Left colon (tissue), 2 donors: ENCODE data around the gene CDC42BPB. TPM values are rescaled to one million over a fixed set of nuclear protein-coding genes. Genes with fewer than 3 reads are reported as not detected.
A peak's percentile ranks its signal among the peaks of the same experiment; 100 is the strongest.
"Not testable (repeated sequence)": the region's sequence is repeated elsewhere in the genome, so short reads cannot be mapped to it uniquely, and the experiment has no call there.

Experiments used
- ATAC-seq: fragments of 200-7000 bp; cut with Tn5 transposase; one replicate; pipeline ENCODE4 v1.9.1; 2020; ENCODE audit warnings: mild to moderate bottlenecking, moderate library complexity
- DNase-seq, 2 donors: peaks; one replicate each; pipeline ENCODE4 v3.0.0-alpha.2; 2020
- intact Hi-C, 2 donors: fragments of 100-400 bp; cut with DNase I in 1 of 2; cut with micrococcal nuclease in 1 of 2; formaldehyde crosslinking; loops; one replicate each; pipeline versions ENCODE4 v1.11.2 to v1.14.0; 2022; cut with DNase I, micrococcal nuclease
- total RNA-seq, 2 donors: library from RNA; stranded (reverse); fragmentation: NEBNext Ultra II Directional; extraction: Animal tissue kit (Norgen Biotek cat#: 25700); gene quantifications; one replicate each; pipeline ENCODE4 v1.2.1, GENCODE V29; 2021
- donor health status: DM: no; HTN: no; CAD: no.
- donor health status: DM: yes; HTN: yes; CAD: no.

The CDC42BPB gene
- total RNA-seq, 2 donors from 2014 or later, result 75.5 to 85.2 TPM

DNA sequence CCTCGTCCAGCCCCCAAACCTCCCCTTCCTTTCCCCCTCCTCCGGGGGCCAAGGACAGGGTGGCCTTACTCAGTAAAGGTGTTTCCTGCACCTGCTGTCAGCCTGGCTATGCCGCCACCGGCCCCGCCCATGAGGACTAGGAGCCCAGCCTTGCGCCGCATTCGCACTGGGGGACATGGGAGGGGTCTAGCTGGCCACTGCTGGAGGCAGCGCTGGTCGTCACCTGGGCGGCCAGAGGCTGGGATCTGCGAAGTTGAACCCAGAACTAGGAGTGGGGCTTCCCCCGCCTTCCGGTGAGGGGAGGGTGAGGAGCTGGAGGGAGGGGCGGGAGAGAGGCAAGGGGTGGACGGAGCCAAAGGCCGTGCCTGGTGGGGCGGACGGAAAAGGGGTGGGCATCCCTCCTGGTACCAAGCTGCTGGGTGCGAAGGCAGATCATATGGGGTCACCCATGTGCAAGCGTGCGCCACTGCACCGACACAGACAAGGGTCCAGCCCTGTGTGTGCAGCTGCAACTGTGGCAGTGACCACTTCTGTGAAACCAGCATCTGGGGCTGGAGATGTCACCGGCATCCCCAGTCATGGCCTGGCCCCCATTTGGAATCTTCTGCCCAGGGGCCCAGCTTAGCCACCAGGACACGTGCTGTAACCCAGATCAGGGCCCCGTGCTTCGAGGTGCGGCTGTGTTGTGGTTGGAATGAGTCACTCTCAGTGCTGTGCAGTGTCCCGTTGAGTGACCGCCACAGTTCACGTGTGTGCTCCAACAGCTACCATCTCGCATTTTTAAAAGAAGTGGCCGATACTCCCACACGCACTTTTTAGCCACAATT, 126.4 kb downstream of the CDC42BPB start:
- intact Hi-C loops, result no loop called here
- DNase-seq (peak in 1 of 2 donors; percentile 62), ATAC-seq (peak; percentile 10)

- ATAC-seq, result no peak
- intact Hi-C loops, result no loop called here
- peak in 1 of 2 donors; percentile 39 for DNase-seq
Measured at GRCh38 chr14:102930138-102930752, 127.1 kb downstream of the CDC42BPB start.

DNA sequence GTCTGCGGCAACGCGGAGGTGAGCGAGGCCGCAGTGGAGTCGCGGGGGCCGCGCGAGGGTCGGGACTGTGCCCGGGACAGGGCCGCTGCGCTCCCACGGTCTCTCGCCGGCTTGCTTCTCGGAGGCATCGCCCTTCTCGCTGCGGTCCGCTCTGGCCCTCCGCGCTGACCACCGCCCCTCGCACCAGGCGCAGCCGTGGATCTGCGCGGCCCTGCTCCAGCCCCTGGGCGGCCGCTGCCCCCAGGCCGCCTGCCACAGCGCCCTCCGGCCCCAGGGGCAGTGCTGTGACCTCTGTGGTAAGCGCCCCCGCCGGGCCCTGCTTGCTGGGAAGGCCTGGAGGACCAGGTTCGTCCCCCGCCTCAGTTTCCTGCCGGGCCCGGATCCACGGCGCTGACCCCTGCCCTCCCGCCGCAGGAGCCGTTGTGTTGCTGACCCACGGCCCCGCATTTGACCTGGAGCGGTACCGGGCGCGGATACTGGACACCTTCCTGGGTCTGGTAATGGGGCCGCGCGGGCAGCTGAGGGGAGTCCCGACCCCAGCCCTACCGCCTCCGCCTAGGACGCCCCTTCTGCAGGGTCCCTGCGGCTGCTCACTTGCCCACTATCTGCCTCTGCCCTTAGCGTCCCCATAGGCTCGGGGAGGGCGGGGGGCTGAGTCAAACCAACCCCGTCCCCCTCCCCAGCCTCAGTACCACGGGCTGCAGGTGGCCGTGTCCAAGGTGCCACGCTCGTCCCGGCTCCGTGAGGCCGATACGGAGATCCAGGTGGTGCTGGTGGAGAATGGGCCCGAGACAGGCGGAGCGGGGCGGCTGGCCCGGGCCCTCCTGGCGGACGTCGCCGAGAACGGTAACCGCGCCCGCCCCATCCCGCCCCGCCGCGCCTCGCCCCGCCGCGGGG, 127.9 kb downstream of the CDC42BPB start:
- DNase-seq (peak in 1 of 2 donors; percentile 43), ATAC-seq (peak; percentile 4)
- intact Hi-C loops, result no loop called here

DNA sequence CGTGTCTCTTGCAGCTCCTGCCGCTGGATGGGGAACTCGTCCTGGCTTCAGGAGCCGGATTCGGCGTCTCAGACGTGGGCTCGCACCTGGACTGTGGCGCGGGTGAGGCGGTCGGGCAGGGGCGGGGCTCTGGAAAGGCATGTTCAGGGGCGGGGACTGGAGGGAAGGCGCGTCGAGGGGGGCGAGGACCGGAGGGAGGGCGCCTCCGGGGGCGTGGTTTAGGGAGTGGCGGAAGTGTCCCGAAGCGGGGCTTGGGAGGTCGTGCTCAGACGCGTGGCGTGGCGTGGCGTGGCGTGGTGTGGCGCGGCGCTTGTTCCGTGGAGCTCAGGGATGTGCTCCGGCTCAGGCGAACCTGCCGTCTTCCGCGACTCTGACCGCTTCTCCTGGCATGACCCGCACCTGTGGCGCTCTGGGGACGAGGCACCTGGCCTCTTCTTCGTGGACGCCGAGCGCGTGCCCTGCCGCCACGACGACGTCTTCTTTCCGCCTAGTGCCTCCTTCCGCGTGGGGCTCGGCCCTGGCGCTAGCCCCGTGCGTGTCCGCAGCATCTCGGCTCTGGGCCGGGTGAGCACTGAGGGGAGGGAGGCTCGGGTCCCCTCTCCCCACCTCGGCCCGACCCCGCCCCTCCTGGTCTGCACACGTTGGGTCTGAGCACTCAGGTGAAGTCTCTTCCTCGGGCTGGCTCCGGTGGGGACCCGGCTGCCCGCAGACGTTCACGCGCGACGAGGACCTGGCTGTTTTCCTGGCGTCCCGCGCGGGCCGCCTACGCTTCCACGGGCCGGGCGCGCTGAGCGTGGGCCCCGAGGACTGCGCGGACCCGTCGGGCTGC, 128.7 kb downstream of the CDC42BPB start:
- intact Hi-C loops, result no loop called here

GRCh38 chr14:102927878-102928411, 129.4 kb downstream of the CDC42BPB start:
- intact Hi-C loops, result no loop called here
- ATAC-seq, result peak; percentile 42
- DNase-seq, result peak in 1 of 2 donors; percentile 58

More for the DNA sequence above, 128.7 kb downstream of the CDC42BPB start:
- peak; percentile 95 to 96 for DNase-seq
- ATAC-seq, result peak; percentile 72

DNA sequence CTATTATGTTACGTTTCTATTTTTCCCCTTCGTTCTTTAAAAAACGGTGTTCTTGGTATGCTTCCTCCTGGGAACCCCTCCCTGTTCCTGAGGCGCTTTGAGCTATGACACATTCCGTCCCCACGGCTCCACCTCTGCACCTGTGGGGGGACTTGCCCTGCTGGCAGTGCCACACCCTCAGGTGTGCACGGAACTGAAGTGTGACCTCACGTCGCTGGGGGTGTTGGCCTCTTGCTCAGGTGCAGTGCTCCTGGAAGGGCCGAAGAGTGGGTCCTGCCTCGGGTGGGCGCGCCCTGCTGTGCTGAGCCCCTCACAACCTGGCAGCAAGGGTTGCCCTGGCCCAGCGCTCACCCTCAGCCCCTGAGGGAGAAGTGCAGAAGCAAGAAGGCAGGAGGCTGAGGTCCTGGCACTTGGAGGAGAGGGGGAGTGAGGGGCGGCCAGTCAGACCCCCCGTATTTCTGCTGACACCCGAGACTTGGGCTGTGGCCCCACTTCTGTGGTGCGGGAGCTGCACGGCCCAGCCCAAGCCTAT, 129.9 kb downstream of the CDC42BPB start:
- intact Hi-C loops, result no loop called here
- ATAC-seq (peak; percentile 61), DNase-seq (peak; percentile 88 to 97)

- intact Hi-C loops, ATAC-seq, DNase-seq: not testable (repeated sequence)
Measured at GRCh38 chr14:102926840-102927239, 130.5 kb downstream of the CDC42BPB start.

DNA sequence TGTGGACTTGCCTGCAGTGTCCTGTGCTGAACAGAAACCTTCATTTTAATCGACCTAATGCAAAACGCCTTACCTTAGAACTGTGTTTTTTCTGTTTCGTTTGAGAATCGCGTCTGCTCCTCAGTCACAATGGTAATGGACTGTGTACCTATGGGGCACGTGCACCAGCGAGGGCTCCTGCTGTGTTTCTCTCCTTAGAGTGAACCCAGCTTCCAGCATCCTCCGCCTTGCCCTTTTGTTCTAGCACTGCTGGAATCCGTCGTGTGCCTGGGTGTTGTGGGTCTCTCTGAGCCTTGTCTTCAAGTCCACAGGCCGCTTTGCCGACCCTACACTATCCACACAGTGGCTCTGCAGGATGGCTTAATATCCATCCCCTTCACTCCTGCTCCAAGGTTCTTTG, 131.2 kb downstream of the CDC42BPB start:
- DNase-seq (no peak), ATAC-seq (no peak)
- intact Hi-C loops, result no loop called here

- DNase-seq, result no peak
- intact Hi-C loops, result no loop called here
Measured at GRCh38 chr14:102925646-102926045, 131.7 kb downstream of the CDC42BPB start.

DNA sequence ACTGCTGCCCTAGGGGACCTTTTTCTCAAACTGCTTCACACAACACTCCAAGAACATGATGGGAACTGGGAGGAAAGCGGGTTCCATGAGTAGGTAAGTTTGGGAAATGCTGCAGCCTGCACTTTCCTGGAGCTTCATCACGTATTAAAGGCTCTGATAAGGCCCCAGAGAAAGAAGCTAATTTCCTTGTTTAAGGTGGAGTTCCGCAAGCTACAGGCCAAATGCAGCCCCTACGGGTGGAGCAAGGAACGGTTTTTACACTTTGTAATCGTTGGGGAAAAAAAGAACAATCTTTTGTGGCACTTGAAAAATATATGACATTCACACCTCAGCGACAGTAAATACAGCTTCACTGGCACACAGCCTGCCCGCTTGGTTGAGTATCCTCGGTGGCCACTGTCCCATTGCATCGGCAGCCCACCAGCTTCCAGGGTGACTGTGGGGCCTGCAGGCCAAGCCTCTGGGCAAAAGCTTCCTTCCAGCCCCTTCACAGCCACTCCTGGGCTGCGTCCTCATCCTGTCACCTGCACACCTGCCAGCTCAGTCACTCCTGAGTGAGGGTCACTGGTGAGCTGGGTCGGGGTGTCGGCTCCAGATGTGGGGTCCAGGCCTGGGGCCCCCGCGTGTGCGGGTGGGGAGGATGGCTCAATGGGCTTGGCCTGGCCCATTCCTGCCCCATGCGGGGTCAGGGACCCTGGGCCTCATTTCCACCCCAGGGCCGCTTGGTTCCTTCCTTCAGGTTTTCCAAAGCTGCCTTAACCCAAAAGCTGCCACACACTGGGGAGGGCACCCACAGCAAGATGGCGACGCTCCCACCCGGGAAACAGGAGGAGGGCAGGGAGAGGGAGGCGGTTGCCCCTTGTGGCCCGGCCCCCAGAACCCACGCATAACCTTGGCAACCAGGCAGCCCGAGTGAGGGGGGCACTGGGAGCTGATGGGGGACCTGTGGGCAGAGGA, 132.4 kb downstream of the CDC42BPB start:
- no peak for ATAC-seq
- DNase-seq, result no peak
- intact Hi-C loops, result no loop called here

More at GRCh38 chr14:102925646-102926045, 131.7 kb downstream of the CDC42BPB start:
- no peak for ATAC-seq

- ATAC-seq (no peak), DNase-seq (peak in 1 of 2 donors; percentile 39)
- intact Hi-C loops, result no loop called here
Measured at GRCh38 chr14:102923925-102924486, 133.3 kb downstream of the CDC42BPB start.

- intact Hi-C loops, result no loop called here
- DNase-seq (peak in 1 of 2 donors; percentile 52), ATAC-seq (peak; percentile 10)
Measured at GRCh38 chr14:102923201-102923924, 134.0 kb downstream of the CDC42BPB start.

- ATAC-seq (peak; percentile 71), DNase-seq (peak; percentile 75 to 85)
- intact Hi-C loops, result no loop called here
Measured at GRCh38 chr14:102922490-102923200, 134.7 kb downstream of the CDC42BPB start, which contains the start of gene AMN. TSS of gene AMN (plus strand) at chr14:102922663. CDS start at chr14:102922689, 26 bp downstream.

DNA sequence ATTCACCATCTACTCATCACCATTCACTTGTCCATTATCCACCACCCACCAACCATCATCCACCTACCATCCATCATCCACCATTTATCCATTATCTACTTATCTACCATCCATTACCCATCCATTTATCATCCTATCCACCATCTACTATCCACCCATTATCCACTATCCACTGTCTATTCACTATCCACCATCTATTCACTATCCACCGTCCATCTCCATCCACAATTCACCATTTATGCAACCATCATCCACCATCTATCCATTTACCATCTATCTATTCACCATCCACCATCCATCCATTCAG, 136.4 kb downstream of the CDC42BPB start:
- DNase-seq, result no peak
- ATAC-seq, result no peak
- intact Hi-C loops, result no loop called here

DNA sequence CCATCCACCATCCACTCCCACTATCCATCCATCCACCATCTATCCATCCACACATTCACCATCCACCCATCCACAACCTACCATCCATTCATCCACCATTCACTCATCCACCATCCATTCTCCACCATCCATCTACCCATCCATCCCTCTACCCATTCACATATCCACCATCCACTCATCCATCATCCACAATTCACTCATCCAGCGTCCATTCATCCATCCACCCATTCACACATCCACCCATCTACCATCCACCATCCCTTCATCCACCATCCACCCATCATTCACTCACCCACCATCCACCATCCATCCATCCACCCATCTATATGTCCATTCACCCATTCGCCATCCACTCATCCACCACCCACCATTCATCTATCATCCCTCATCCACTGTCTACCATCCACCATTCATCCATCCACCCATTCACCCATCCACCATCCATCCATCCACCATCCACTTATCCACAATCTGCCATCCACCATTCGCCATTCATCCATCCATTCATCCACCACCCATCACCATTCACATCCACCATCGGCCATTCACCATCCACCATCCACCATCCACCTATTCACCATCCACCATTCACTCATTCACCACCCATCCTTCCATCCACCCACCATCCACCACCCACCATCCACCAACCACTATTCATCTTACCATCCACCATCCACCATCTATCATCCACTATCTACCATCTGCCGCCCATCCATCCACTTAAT, 136.9 kb downstream of the CDC42BPB start:
- intact Hi-C loops, result no loop called here
- ATAC-seq (no peak), DNase-seq (no peak)
